Measurements from ENCODE around the gene GLRX.
A peak's percentile ranks its signal among the peaks of the same experiment; 100 is the strongest.

Gene GLRX

DNA sequence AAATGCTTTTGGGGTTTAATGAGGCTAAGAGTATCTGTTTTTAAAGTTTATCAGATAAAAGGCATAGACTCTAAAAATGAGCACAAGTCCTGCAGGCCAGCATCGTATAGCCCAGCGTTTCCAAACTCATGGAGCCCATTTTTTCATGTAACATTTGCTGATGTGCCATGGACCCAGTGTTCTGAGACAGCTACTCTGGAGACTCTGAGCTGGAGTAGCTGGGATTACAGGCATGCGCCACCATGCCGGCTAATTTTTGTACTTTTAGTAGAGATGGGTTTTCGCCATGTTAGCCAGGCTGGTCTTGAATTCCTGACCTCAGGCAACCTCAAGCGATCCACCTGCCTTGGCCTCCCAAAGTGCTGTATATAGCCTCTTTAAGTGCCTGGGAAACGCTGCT, 15.8 kb downstream of the GLRX start:
- no peak for DNase-seq

DNA sequence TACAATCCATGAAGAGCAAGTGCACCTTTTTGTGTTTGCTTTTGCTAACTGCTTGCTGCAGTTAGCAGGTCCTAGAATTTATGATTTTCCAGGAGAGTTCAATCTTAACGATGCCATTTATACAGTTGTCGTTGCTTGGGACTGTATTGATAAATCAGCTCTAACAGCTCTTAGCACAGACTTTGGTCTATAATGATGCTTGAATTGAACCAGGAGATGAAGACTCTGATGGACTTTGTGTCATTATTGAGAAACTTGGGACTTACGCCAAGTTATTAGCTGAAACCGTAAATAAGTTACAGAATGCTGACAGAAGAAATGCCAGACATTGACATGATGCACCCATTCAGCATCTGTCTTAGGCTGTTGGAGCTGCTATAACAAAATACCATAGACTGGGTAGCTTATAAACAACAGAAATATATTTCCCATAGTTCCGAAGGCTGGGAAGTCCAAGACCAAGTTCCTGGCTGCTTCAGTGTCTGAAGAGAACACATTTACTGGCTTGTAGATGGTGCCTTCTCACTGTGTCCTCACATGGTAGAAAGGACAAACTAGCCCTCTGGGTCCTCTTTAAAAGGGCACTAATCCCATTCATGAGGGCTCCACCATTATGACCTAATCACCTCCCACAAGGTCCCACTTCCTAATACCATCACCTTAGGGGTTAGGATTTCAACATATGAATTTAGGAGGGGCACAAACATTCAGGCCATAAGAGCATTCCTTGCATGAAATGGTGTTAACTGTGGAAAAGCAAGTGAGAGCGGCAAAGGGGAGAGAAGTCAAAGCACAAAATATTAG, 17.6 kb downstream of the GLRX start:
- no peak for DNase-seq

DNA sequence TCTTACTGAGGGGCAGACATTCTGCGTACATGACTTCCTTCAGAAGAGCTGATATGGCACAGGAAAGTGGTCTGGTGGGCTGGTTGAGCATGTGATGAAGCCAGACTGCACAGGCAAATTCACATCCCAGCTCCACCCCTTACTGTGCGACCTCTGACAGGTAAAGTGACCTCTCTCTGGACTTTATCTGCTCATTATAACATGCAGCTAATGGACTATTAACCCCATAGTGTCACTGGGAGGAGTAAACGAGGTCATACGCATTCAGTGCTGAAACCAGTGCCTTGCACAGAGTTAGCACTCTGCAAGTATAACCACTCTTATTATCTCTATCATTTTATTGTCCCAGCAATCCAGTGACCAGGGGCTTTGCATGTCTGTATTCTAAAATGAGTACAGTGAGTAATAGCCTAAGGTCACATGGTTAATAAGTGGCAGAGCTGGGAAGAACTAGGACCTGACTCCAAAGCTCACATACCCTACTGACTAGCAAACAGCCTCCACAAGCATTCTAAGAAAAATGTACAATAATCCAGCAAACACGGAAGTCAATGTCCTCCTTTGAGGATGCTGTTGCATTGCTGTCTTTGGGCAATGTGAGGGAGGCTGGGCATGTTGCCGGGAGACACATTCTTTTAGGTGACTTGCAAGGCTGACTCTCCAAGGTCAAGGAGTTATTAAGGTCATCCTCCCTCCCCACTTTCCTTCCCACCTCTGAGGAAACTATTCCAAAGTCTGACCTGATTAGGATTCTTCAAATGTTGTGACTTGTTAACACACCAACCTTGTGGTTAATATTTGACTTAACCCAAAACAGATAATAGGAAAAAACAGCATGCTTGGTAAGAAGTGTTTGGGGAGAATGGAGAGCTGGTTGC, 19.0 kb downstream of the GLRX start:
- DNase-seq = no peak

DNA sequence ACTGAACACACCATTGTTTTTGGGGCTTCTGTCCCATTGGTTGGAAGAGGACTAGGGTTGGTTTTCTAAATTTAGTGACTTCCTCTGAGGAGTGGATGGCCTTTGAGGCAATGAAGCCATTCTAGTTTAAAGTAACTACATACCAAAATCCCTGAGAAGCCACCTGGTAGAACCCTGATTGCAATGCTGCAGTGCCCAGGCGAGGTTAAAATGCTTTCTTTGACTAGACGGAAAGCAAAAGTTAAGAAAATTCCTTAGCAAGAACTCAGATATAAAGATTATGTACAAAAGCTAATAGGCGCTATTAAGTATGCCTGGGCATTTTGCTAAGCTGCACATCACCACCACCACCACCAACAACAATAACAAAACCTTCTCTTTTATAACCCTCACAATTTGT, 20.6 kb downstream of the GLRX start:
- no peak for DNase-seq

DNA sequence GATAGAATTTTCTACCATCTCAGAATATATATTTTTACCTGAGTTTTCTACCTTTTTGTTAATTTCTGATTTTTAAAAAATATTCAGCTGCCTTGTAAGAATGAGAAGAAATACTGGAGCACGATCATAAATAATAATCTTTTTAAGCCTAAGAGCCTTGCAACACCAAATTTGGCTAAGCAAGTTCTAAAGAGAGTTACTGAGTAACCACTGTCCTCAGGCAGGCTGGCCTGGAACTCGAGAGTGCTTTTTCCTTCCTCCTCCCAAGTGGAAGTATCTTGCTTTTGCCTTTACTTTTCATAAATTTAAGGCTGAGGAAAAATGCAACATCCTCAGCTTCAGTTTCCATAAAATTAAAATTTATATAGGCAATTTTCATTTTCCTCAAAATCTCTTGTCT, 21.0 kb downstream of the GLRX start:
- no peak for DNase-seq

DNA sequence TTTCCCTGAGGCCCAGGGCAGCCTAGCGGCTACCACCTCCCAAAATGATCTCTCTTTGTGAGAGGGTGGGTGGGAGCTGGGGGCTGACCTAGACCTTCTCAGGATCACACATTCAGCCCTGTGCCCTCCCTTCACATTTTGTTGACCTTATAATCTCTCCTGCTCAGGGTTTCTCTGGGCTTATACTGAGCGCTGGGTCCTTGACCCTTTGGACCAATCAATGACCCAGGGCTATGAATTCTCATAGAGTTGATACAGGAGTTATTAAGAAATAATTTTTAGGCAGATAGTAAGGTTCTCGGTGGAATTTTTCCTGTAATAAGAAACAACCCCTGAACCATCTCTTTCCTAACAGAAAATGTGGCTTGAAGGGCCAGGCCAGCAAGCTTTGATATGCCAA, 22.0 kb downstream of the GLRX start:
- DNase-seq = no peak

DNA sequence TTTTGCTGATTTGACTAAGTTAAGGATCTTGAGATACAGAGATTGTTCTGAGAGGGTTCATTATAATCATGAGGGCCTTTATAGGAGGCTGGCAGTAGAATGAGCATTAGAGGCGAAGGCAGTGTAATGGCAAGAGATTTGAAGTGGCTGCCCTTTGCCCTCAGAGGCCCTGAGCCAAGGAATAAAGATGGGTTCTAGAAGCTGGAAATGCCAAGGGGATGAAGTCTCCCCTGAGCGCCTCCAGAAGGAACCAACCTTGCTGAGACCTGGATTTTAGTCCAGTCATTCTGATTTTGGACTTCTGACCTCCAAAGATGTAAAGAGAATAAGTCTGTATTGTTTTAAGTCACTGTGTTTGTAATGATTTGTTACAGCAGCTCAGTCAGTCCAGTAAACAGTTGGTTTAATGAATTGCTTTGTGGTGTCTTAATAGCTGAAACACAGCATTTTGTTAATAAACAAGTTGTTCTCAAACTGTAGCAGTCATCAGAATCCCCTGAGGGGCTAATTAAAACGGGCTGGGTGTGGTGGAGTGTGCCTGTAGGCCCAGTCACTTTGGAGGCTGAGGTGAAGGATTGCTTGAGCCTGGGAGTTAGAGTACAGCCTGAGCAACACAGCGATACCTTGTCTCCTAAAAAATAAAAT, 23.2 kb downstream of the GLRX start:
- DNase-seq = no peak

DNA sequence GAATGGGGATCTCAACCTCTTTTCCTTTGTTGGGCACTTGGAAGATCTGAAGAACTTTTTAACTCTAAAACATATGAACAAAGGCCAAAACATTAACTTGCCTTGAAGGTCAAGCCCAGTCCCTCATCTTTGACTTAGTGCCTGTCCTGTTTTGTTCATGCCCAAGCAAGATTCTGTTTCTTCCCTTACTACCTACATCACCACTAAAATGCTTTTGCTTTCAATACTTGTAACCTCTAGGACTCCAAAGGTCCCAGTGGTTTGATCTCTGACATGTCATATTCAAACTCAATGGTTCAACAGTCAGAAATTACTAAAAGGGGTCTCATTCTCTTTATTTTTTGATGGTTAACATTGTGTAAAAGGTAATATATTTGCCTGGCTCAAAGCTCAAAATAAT, 24.0 kb downstream of the GLRX start:
- DNase-seq = no peak

DNA sequence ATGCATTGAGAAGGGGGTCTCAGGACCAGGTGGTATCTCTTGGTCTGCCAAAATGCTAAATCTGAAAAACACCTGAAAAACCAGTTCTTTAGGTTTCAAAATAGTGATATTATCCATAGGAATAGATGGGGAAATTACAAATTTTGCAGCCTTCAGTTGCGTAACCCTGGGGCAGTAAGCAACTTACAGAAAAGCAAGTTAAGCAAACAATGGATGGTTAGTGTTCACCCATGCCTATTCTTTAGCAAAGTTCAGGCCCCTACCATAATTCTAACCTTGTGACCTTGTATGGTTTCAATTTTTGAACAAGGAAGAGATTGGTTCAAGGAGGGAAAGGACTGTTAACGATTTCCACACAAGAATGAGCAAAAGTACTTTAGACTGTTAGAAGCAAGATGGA, 24.5 kb downstream of the GLRX start:
- DNase-seq = no peak

DNA sequence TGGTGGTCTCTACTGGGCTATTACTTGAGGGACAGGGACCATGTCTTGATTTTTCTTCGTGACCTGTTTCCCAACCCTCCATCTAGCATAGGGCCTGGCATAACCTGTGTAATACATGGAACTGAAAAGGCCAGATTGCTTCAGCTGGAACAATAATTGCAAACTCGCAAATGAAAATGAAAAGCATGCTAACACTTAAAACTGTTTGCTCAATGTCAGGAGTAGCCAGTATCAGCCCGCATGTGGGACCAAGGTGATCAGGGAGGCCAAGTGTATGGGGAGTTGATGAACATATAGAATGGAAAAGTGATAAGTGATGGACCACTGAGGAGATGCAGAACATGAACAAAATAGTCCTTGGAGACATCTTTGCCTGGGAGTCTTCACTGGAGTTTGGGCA, 25.2 kb downstream of the GLRX start:
- no peak for DNase-seq

DNA sequence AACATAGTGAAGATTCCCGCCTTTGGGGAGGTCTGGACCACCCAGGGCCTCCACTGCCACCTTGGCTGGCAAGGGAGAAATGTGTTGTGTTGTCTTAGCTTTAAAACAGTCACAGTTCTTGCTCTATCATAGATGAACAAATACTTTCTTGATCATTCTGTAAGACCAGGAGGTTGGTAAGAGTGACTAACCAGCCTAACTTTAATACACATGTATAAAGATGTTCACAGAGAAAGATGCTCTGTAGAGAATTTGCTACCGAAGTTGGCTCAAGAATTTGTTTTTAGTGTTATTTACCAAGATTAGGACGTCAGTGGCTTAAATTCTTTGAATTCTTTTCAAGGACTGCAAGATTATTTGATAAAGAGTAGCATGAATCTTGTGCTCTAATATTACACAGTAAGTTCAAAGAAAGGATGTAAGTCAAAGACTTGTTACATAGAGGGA, 28.4 kb downstream of the GLRX start:
- DNase-seq = no peak

DNA sequence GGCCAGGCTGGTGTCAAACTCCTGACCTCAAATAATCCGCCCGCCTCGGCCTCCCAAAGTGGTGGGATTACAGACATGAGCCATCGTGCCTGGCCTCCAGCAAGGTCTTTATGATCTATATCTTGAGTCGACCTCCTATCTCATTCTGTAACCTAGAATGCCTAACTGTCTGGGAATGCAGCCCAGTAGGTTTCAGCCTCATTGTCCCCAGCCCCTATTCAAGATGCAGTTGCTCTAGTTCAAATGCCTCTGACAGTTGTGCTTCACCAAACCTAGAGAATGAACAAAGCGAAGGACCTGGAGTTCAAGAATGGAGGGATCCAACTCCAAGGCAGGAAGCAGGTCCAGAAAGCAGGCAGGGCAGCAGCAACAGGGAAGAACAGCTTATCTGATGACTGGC, 30.8 kb downstream of the GLRX start:
- DNase-seq = no peak

DNA sequence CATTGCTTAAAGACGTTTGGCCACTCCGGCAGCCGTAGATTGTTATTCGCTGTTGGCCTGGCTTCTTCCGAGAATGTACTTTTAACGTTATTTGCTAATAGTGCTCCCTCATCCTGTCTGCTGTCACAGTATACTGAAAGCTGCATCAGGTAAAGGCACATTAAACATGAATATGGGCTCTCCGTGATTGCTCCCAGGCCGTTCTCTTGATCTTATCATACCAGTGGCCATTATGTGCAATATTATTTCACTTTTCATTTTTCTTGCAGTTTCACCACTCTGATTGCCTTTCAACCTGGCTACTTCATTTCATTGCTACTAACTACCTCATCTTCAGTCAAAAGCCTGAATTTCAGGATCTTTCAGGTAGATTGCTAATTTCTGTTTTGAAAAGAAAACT, 34.0 kb downstream of the GLRX start:
- DNase-seq = no peak

DNA sequence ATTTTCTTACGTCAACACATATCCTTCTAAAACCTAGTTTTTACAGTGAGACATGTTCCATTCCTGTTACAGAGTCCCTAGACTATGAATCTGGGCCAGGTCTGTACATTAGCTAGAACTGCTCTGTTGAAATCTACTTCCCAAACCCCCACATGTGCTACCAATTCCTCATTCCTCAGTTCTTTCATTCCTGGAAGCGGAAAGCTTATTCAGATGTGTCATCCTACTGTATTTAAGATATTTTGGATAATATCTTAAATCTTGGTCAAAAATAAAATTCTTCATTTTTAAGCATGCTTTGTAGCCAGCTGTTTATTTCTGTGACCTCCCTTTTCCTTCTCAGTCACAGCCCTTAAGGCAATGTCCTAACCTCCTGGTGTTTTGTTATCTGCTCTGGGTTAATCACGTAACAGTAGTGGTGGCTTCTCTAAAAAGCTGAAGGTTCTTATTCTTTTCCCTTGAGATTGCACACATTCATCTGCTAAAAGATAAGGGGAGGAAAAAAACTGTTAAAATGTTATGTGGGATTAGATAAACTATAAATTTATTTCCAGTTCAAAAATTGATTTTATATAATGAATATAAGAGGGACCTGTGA, 35.6 kb downstream of the GLRX start:
- no peak for DNase-seq

DNA sequence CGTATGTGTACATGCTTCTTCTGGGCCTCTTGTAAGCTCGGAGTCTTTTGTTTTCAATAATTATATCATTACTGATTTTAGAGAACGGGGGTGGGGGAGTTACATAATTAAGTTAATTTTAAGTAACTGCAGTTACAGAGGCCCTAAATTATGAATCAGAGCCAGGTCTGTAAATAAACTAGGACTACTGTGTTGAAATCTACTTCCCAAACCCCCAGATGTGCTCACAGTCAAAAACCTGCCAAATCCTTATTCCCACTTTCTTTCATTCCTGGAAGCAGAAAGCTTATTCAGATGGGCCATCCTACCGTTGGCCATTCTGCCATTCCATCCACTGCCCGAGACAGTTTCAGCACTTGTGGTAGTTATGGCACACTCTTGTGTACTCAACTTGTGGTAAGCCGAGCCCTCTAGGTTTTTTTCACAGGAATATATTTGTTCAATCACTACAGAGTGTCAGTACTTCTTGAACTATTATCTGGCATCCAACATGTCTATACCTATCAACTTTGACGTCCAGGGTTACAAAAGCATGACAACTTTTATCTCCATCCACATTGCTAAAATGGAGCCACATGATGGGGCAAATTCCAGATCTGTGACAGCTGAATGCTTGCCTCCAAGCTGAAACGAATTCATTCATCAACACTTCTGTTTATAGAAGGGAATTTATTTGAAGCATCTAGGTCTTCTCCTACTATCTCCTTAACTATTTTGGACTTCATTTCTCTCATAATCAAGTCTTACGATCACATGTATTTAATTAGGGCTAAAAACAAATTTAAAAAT, 37.8 kb downstream of the GLRX start:
- DNase-seq = no peak

DNA sequence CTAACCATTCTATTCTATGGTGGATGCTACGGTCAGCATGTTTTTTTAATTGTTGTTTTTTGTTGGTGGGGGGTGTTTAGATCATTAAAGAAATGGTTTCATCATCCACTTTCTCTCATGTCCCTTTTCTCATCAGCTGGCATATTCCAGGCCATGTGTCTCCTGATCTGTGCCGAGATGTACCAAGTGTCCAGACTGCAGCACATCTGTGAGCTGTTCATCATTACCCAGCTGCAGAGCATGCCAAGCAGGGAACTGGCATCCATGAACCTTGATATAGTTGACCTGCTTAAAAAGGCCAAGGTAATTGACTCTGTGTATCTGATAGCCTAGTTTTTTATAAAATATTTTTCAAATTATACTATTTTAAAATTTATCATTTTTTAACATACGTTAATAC, 38.9 kb downstream of the GLRX start:
- DNase-seq = no peak

DNA sequence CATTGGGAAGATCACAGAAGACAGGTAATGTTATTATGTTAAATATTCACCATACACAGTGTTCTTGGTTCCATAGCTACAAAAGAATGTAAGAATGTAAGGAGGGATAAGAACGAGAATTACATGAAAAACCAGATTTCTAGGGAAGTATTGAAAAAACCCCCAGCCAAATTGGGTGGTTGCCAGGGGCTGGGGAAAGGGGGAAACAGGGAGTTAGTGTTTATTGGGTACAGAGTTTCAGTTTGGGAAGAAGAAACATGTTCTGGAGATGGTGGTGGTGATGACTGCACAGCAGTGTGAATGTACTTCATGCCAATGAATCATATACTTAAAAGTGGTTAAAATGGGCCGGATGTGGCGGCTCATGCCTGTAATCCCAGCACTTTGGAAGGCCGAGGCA, 40.3 kb downstream of the GLRX start:
- no peak for DNase-seq

DNA sequence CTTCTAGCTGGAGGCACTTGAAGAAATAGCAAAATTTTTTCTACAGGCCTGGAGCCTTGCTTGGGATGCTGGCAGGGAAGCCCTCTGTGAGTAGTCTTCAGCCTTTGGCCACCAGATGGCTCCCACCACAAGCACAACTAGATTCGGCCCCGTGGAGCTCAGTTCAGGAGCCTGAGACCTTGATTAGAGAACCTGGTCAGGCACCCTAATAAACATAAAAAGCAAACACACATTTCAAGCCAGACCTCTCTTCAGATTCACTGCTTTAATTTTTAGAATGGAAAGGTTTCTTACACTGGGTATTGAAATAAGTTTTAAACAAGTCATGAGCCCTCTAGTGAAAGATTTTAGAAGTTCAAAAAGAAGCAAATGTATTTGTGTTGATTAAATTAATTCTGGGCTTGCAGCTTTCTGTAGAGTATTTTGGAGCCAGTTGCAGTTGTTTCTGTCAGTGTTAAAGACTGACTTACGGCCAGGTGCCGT, 41.4 kb downstream of the GLRX start:
- DNase-seq = peak in 1 of 2 experiments; percentile 7

DNA sequence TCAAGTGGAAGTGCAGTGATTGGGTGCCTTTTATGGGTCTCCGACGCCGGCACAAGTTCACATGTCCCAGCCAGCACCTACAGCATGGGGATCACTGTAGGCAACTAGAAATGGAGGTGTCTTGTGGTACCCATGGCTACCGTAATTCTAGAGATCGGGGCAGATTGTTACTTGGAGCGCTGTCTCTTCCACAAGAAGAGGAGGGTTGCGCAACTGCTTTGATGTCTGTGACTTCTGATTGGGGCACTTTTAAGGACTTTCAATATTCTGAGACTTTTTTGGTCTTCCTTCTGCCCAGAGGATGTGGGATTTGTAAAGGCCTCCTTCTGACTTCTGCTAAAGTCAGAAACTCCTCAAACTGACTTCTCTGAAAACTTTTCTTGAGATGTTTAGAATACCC, 41.9 kb downstream of the GLRX start:
- DNase-seq = no peak

DNA sequence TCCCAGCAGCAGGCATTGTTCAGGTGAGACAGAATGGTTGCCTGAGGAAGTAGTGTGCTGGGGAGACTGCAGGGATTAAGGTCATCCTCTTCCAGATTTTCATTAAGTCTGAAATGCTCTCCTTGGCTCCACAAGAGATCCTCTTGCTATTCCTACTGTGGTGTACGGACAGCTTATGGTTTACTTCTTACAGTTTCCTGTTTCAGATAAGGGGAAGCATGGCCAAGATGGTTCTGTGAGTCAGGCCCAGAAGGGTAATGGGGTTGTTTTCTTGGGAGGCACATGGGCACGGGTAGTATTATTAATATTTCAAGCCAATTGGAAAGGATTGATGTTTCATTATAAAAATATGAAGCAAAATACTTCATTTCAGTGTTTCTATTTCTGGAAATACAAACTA, 42.9 kb downstream of the GLRX start:
- no peak for DNase-seq

DNA sequence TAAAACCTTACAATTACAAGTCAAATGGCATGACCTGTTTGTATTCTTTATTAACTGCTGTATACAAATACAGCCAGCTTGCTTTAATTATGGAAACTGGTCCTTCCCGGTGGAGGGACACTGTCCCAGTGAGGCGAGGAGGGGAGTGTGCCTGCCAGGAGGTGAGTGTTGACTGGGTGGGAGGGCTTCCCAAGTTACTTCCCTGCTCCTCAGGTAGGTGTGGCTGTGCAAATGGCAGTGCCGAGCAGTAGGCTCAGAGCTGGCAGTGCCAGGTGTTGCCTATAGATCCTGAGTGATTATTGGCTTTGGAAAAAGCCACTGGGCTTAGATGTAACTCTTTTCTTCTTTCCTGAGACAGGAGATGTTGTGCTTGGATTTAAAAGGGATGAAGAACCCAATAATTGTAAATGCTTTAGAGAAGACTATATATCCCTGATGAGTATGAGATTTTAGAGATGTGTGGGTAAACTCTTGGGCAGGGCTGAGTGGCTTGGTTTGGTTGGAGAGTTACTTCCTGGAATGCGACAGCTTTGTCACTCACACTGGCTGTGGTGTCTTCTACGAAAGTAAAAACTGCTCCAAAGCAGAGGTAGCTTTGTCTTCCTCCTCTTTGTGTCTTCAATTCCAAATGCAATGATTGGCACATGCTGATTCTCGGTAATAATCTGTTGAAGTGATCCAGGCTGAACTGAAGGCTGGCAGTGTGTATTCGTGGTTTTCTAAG, 43.7 kb downstream of the GLRX start:
- DNase-seq = no peak

DNA sequence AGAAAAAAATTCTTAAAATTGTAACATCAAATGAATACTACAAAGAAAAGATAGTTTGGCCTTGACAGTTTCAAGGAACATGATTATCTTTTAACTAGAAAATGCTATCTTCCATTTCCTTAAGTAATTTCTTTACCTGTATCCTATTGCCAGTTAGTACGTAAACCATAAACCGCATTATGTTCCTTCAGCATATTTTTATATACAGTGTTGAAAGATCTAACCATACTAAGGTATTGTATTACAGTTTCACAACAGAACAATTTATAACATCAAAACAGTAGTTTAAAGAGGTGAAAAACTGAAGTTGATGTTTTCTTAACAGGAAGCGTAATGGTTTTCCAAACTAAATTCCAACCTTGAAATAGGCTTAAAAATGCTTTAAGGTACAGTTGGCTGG, 45.1 kb downstream of the GLRX start:
- no peak for DNase-seq
